Activated naive CD4-positive, alpha-beta T cell (primary cell): ENCODE results near the gene IRF4.

Source experiments
- DNase-seq, 4 experiments: peaks; one replicate each; lab custom pipeline; 2025; lab: John Stamatoyannopoulos, UW

The IRF4 gene

DNA sequence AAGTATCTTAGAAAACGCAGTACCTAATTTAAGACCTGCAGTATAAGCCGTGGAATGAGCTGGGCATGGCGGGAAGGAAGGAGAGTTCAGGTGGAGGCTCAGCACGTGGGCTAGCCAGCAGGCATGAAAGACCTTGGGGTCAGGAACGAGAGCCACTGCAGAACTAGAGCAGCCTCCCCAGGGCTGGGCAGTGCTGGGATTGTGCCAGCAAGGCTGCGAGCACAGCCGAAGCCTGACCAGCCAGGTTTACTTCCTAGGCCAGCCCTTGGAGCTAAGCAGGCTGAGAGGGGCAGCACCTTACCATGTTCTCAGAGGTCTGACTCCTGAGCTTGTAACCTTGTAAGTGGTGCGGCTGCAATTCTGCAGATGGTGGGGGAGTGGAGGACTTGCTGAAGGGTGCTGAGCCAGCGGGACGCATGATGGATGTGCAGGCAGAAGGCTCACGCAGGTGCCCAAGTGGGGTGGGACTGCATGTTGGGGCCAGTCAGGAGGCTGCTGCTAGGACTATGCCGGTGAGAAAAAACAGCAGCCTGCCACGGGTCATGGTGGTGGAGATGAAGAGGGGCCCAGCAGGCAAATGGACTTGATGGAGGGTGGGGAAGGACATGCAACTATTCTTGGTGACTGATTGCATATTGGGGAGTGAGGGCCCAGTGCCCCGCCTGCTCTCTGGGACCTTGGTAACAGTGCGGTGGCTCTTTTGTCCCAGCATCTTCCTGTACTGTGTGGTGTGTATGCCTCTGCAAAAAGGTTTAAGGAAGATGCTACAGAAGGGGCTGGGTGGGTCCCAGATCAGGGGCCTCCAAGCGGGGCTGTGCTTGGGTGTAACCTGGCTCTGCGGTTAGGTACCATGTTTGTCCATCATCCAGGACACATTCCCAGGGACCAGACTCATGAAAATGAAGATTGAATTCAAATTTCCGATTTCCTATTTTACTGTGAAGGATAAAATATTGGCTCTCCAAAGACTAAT, 37.6 kb upstream of the IRF4 start:
- no peak for DNase-seq

GRCh38 chr6:354631-355280, 36.8 kb upstream of the IRF4 start:
- DNase-seq = no peak

DNA sequence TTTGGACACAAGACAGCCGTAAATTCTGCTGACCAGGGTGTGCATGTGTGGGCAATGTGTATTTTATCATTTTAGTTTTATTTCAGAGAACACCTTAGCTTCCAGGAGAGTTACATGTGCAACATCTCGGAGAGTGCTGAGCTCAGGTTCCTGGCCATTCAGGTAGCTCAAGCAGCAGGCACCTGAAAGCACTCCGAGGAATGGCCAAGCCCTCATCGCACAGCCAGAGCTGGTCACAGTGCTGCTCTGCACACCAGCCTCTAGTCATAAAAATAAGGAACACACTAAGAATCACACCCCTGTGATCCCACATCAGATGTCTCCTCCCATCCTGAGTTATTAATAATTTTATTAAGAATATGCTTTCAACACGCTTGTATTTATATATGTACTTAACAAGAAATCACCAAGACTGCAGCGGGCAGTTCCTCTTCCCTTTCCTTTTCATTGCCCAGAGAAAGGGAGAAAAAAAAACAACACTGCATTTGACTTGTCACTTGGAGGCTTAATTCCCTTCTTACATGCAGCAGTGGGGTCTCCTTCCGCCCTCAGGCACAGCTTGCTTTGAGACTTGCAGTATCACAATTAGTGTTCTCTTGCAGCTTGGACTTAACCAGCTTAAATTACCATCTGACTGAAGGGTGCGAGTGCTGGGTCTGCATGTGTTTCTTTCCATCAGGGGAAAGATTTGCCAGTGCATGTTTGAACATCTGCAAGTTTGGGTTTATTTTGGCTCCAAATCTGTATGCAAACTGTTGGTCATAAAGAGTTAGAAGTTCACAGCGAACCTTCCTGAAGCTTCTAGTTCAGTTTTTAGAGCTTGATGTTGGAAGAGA, 36.0 kb upstream of the IRF4 start:
- DNase-seq = no peak

DNA sequence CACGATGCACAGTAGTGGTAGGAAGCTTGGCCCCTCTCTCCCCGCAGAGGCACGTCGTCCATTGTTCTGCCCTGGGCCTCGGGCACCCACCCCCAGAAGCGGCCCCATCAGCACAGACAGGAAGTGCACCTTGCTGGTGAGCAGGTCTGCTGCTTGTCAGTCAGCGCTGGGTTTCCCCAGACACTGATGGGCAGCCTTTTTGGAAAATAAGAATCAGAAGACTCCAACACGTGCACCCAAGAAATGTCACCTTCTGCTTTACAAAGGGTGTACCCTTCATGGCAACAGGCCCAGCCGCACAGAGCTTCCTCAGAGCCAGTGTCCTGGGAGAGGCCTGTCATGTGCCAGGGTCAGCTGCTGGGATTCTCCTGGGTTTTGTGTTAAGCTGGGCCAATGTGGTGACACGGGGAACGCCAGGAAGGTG, 34.7 kb upstream of the IRF4 start:
- no peak for DNase-seq

DNA sequence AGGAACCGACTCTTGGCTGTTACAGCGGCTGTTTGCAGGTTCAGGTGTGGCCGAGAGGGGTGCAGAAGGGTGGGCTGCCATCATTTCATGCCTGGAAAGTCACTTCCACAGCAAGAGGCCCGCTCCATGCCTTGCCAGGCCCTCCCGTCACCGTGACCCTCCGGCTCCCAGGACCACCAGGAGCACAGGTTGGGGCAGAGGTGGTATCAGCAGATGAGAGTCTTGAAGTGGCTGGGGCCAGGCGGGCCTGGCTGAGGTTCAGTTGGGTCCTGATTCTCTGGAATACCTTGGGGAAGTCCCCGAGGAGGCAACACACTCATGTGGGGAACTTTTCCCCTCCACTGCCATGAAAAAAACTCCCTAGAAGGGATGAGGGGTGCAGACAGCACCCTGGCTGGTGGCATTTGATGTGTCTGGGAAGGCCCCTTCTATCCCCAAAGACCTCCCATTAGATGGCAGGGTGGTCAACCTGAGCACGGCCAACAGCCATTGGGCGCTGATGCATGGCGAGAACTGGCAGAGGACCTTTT, 34.2 kb upstream of the IRF4 start:
- DNase-seq = no peak

DNA sequence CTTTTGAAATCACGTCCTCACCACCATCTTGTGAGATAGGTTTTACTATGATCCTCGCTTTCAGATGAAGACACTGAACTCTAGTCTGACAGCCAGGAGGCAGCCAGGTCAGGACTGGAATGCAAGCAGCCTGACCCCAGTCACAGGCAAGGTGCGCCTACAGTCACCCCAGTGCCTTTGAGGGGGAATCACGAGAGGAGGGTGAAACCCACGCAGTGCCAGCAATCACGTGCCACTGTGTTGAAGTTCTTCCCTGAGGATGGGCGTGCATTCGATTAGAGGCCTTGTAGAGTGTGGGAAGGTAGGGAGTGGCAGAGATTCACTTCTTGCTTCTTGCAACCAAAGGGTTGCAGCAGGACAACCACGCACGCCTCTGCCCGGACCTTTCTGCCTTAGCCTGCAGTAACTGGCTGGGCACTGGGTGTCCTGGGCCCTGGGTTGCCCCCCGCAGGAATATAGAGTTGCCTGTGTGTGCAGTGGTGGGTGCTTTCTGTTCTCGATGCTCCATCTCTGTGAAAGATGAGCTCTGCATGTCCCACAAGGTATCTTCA, 33.7 kb upstream of the IRF4 start:
- DNase-seq = no peak

- no peak for DNase-seq
These were observed 33.1 kb upstream of the IRF4 start for GRCh38 chr6:358432-358831.

DNA sequence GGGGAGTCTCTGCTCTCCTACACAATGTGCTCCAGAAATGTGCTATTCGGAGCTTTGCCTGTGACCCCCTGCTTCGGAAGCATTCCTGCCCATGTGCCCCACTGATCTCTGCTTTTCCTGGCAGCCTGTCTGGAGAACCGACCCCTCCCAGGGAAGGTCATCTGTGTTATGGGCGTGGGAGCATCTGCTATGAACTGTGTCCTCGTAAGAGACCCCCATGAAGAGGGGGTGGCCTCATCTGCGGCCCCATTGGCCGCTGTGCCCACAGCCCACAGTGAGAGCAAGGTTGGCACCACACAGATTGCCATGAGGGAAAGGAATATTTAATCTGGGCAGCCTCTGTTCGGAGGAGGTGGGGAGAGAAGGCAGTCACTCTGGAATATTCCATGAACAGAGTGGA, 32.7 kb upstream of the IRF4 start:
- DNase-seq = no peak

DNA sequence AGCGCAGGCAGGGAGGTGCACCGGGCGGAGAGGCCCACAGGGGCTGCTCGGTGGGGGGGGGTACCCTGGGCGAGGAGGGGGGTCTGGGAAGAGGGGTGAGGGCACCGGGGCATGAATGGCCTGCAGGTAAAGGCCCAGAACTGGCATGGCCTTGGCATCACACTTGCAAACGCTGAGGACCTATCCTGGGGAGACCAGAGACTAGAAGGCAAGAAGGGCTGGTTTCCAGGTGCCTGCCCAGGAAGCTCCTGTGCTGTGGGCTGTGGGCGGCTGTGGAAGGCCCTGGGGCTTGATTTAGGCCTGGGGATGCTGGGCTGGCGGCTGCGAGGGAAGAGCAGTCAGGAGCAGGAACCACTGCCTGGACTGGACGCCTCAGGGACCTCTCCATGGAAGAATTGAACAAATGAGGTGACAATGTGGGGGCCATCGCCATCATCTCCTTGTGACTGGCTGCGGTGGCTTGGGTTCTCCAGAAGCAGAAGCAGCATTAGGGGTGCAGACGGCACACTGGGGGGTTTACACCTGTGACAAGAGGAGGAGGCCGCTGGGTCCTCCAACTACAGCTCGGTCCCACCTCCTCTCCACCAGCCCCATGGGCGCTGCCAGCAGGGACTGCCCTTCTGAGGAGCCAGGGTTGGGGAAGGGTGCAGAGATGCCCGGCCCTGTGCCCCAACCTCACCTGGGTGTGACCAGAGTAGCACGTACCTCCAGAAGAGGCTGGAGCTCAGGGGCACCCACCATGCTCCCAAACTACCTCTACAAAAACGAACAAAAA, 32.1 kb upstream of the IRF4 start:
- DNase-seq = no peak

DNA sequence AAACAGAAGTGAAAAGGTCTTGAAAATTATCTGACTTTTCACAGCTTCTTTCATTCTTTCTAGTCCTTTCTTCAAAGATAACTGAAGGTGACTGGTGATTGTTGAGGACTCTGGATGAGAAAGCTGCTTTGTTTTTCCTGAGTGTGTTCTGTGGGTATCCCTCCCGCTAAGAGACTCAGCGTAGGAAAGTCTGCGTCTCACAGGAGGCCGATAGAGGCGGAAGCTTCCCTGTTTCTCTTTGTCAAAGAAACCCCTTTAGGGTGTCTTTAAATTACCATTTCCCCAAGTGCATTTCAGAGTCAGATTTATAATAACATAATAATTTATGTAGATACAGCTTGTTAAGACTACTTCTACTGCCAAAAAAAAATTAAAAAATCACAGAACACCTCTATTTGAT, 31.2 kb upstream of the IRF4 start:
- DNase-seq = no peak

GRCh38 chr6:360764-361373, 30.7 kb upstream of the IRF4 start:
- no peak for DNase-seq

DNA sequence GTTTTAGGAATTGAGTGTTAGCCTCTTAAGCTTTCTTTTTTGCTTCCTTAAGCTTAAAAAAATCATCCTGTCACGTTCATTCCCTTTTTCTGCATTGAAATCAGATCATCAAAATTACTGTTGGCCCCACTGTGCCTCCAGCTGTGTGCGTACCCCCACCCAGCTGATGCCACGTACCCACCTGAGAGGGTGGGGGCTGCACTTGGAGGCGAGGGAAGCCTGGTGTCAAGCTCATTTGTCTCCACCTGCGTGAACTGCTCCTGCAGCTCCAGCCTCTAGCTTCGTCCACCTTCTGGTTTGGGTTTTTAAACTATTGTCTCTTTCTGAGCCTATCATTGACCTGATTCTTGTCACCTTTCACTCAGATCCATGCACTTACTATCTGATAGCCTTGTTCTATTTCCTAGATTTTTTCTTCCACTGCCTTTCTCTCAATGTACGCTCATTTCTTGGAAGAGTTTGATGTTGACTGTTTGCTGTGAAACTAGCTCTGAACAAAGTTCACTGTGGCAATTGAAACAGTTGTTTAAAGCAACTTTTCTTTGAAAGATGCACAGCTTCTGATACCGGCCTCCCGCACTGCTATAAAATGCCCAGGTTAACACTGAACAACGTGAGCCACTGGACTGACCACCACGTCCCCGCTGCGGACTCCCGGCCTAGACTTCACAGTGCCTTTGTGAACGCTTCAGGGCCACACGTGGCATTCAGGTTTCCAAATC, 30.0 kb upstream of the IRF4 start:
- no peak for DNase-seq

GRCh38 chr6:362231-362923, 29.2 kb upstream of the IRF4 start:
- no peak for DNase-seq

GRCh38 chr6:362924-363249, 28.7 kb upstream of the IRF4 start:
- DNase-seq = no peak

GRCh38 chr6:363291-363690, 28.3 kb upstream of the IRF4 start:
- no peak for DNase-seq

DNA sequence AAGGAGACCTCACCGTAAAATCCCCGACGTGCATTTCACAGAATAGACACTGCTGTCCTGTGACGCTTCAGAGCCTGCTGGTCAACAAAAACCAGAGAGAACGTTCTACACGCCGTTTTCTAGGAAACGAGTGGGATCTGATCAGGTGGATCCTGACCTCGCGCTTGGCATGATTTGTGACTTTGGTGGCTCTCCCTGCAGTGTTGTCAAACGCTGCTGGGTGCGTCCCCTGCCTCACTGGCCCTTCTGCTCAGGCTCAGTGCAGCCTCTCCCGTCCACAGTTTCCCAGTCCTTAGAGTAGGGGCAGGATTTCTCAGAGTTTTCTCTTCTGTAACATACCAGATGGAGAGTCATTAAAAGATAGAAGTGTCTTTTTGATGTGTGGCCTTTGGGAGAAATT, 27.6 kb upstream of the IRF4 start:
- no peak for DNase-seq

DNA sequence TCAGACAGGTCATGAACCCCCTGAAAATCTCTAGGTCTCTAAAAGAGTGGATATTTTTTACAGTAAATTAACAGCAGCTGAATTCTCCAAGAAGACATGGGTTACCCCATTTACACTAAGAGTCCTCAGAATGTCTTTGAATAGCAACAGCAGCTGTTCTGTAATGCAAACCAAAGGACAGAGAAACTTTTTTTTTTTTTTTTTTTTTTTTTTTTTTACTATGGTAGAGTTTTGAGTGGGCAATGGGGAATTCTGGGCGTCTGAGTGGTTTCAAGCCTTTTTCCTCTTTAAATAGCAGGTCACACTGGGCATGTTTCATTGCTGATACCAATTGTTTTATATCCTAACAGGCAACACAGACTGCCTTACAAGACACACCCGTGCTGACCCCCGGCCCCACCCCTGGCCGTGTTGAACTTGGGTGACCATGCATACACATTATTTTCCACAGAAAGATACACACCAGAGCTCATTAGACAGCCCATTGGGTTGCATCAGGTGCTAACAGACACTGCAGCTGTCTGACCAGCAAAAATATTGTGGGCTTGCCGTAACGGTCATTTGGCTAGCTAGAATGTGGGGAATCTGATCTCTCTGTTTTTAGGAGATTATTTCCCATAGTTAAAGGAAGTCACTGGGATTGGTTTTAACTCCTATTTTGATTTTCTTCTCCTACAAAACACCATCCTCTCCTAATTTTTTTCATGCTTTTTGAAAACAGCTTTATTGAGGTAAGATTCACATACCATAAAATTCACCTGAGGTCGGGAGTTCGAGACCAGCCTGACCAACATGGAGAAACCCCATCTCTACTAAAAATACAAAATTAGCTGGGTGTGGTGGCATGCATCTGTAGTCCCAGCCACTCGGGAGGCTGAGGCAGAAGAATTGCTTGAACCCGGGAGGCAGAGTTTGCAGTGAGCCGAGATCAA, 26.7 kb upstream of the IRF4 start:
- no peak for DNase-seq

- DNase-seq = no peak
These were observed 25.7 kb upstream of the IRF4 start for GRCh38 chr6:365835-366234.
